Activated B cell treated with CpG ODN at 0.5 μM for 24 hours (primary cell): Measurements from ENCODE around the gene NOXO1. TPM values are rescaled to one million over a fixed set of nuclear protein-coding genes. Genes with fewer than 3 reads are reported as not detected.
A peak's percentile ranks its signal among the peaks of the same experiment; 100 is the strongest.

Experiments used
- ATAC-seq: fragments of 200-7000 bp; cut with Tn5 transposase; one replicate; pipeline ENCODE4 v1.10.0; 2021; ENCODE audit warnings: low read depth, mild to moderate bottlenecking, moderate library complexity
- CTCF ChIA-PET: fragments of 350-600 bp; sonication (Branson Sonifier 250); formaldehyde crosslinking; loops from one replicate; lab custom pipeline; 2021; ENCODE audit warnings: antibody characterized with exemption; lab: Charles Lee
- POLR2A ChIA-PET: fragments of 350-600 bp; sonication (Branson Sonifier 250); formaldehyde crosslinking; loops from one replicate; lab custom pipeline; 2021; ENCODE audit warnings: antibody characterized with exemption; lab: Charles Lee
- DNase-seq: peaks from one replicate; pipeline ENCODE4 v3.0.0; 2022
- H3K27ac Mint-ChIP-seq: one replicate; pipeline ENCODE4 v1.8.0; 2020; ENCODE audit warnings: mixed read lengths
- H3K27me3 Mint-ChIP-seq: one replicate; pipeline ENCODE4 v1.8.0; 2021; ENCODE audit warnings: mixed read lengths
- H3K36me3 Mint-ChIP-seq: one replicate; pipeline ENCODE4 v1.8.0; 2021; ENCODE audit warnings: low read depth, mixed read lengths
- H3K4me1 Mint-ChIP-seq: one replicate; pipeline ENCODE4 v1.8.0; 2021; ENCODE audit warnings: mixed read lengths
- H3K4me3 Mint-ChIP-seq: one replicate; pipeline ENCODE4 v1.8.0; 2020; ENCODE audit warnings: mild to moderate bottlenecking, mixed read lengths
- H3K9me3 Mint-ChIP-seq: one replicate; pipeline ENCODE4 v1.8.0; 2020; ENCODE audit warnings: mixed read lengths
- CTCF ChIP-seq: fragments of 200-600 bp; IDR thresholded peaks from one replicate; pipeline ENCODE4 v1.8.0; 2022; ENCODE audit warnings: antibody characterized with exemption, mild to moderate bottlenecking
- intact Hi-C: fragments of 100-400 bp; cut with micrococcal nuclease; formaldehyde crosslinking; loops from one replicate; pipeline ENCODE4 v1.15.1; 2024
- total RNA-seq: library from RNA; stranded (reverse); gene quantifications from 2 replicates; pipeline ENCODE4 v1.2.3, GENCODE V29; 2022

NOXO1 gene
- total RNA-seq, 1 donor from 2014 or later, result 0.73 TPM

GRCh38 chr16:1990101-1990350, 8.8 kb upstream of the NOXO1 start:
- no peak for TF ChIP-seq CTCF
- no peak for ATAC-seq
- intact Hi-C loops, result loop anchor here (5.0 kb wide), 1 partner anchor 378 kb away; the partner anchor contains the start of genes CRAMP1 and IFT140
- Mint-ChIP-seq H3K27ac (no peak overlapping the region), H3K4me1 (peaks cover 32% of the 10 kb centered on the region), H3K9me3 (no peaks in the 10 kb centered on the region), H3K4me3 (no peak overlapping the region), H3K36me3 (peaks cover 16% of the 10 kb centered on the region), H3K27me3 (no peaks in the 10 kb centered on the region)
- POLR2A ChIA-PET, result interaction anchor here (1.2 to 21.9 kb wide), 10 partner anchors 9 to 225 kb away, joined by 3 to 351 read pairs (median 14); partner anchors contain the start of genes MLST8, MSRB1, NDUFB10 and NOXO1
- no peak for DNase-seq
- CTCF ChIA-PET, result no interaction called here

GRCh38 chr16:1989209-1990100, 8.2 kb upstream of the NOXO1 start, which contains the start of gene SYNGR3:
Gene SYNGR3, plus strand, starts transcription at chr16:1989970. Its CDS starts 133 bp downstream, at chr16:1990103.
- Mint-ChIP-seq H3K9me3 (no peaks in the 10 kb centered on the region), H3K4me1 (peaks cover 38% of the 10 kb centered on the region), H3K36me3 (peaks cover 16% of the 10 kb centered on the region), H3K27ac (peak within 1 kb of the TSS; percentile 88), H3K27me3 (no peaks in the 10 kb centered on the region), H3K4me3 (peak within 1 kb of the TSS; percentile 82)
- ATAC-seq, result no peak
- ChIA-PET POLR2A (interaction anchor here (0.7 to 21.9 kb wide), 8 partner anchors 8 to 226 kb away, joined by 3 to 351 read pairs (median 10); partner anchors contain the start of genes MLST8, NDUFB10, NOXO1 and PGP), CTCF (interaction anchor here (1.9 kb wide), 1 partner anchor 14 kb away, joined by 4 read pairs; no protein-coding TSS in a partner anchor)
- DNase-seq, result peak; percentile 38
- intact Hi-C loops, result loop anchor here (5.0 kb wide), 1 partner anchor 377 kb away; the partner anchor contains the start of genes CRAMP1 and IFT140
- TF ChIP-seq CTCF, result no peak

GRCh38 chr16:1987198-1987597, 5.9 kb upstream of the NOXO1 start:
- H3K9me3 Mint-ChIP-seq, result no peaks in the 10 kb centered on the region
- peaks cover 7% of the 10 kb centered on the region for H3K27me3 Mint-ChIP-seq
- no peak for TF ChIP-seq CTCF
- DNase-seq (no peak), ATAC-seq (no peak)
- no peak overlapping the region for H3K27ac Mint-ChIP-seq
- ChIA-PET CTCF (interaction anchor here (1.9 kb wide), 1 partner anchor 17 kb away, joined by 4 read pairs; no protein-coding TSS in a partner anchor), POLR2A (interaction anchor here (0.6 to 21.9 kb wide), 3 partner anchors 22 to 1765 kb away, joined by 3 to 351 read pairs (median 4); partner anchors contain the start of genes NDUFB10, RNF151 and RPS2)
- intact Hi-C loops, result no loop called here
- peaks cover 16% of the 10 kb centered on the region for H3K36me3 Mint-ChIP-seq
- H3K4me1 Mint-ChIP-seq, result peaks cover 35% of the 10 kb centered on the region
- H3K4me3 Mint-ChIP-seq, result no peak overlapping the region

- H3K9me3 Mint-ChIP-seq, result no peaks in the 10 kb centered on the region
- CTCF ChIA-PET, result interaction anchor here (0.7 kb wide), 1 partner anchor 22 kb away, joined by 3 read pairs; no protein-coding TSS in a partner anchor
- peak overlapping the region; percentile 76 for H3K4me3 Mint-ChIP-seq
- peaks cover 14% of the 10 kb centered on the region for H3K27me3 Mint-ChIP-seq
- POLR2A ChIA-PET, result interaction anchor here (0.6 to 21.9 kb wide), 5 partner anchors 14 to 56 kb away, joined by 3 to 351 read pairs (median 5); partner anchors contain the start of genes NDUFB10, RNF151, RPS2 and TBL3
- peaks cover 30% of the 10 kb centered on the region for H3K4me1 Mint-ChIP-seq
- no peak overlapping the region for H3K27ac Mint-ChIP-seq
- TF ChIP-seq CTCF, result no peak
- H3K36me3 Mint-ChIP-seq, result peaks cover 16% of the 10 kb centered on the region
- intact Hi-C loops, result no loop called here
- no peak for DNase-seq
- no peak for ATAC-seq
Measured at GRCh38 chr16:1985466-1986150, 4.3 kb upstream of the NOXO1 start.
